H1 (cell line): ENCODE measurements around the gene GPR141. TPM values are rescaled to one million over a fixed set of nuclear protein-coding genes. Genes with fewer than 3 reads are reported as not detected.

ENCODE experiments used
- CTCF ChIA-PET: fragments of 300-600 bp; sonication (Branson Sonifier 250); formaldehyde crosslinking; loops from one replicate; lab custom pipeline; 2021; ENCODE audit not compliant: partially characterized antibody; lab: Charles Lee
- POLR2A ChIA-PET: fragments of 300-600 bp; sonication (Branson Sonifier 250); formaldehyde crosslinking; loops from one replicate; lab custom pipeline; 2021; ENCODE audit warnings: inconsistent platforms; ENCODE audit not compliant: partially characterized antibody; lab: Charles Lee
- DNase-seq, 2 experiments: peaks; one replicate each; pipeline versions ENCODE4 v3.0.0 to v3.0.0-alpha.2; 2010 to 2022; ENCODE audit warnings: low spot score in 2 of 2, low read depth in 1 of 2, mixed read lengths in 1 of 2
- FAIRE-seq: peaks from 2 replicates; lab custom pipeline; 2011; peaks lifted over from hg19 to GRCh38; lab: Jason Lieb, UNC
- H2AFZ ChIP-seq: 2 replicates; pipeline ENCODE4 v1.8.1; 2012; ENCODE audit warnings: low read length, inconsistent platforms
- H2AK5ac ChIP-seq: 2 replicates; pipeline ENCODE4 v1.6.1; 2013; ENCODE audit warnings: low read depth, low read length
- H2BK120ac ChIP-seq: replicated peaks from 2 replicates; pipeline ENCODE3; 2013; ENCODE audit warnings: low read depth, low read length, inconsistent platforms
- H2BK12ac ChIP-seq: 2 replicates; pipeline ENCODE4 v1.6.1; 2013; ENCODE audit warnings: low read depth, low read length
- H2BK15ac ChIP-seq: 2 replicates; pipeline ENCODE4 v1.6.1; 2013; ENCODE audit warnings: low read length
- H2BK20ac ChIP-seq: 2 replicates; pipeline ENCODE4 v1.6.1; 2013; ENCODE audit warnings: low read length
- H2BK5ac ChIP-seq: 2 replicates; pipeline ENCODE4 v1.6.1; 2013; ENCODE audit warnings: low read depth, low read length
- H3K14ac ChIP-seq: 2 replicates; pipeline ENCODE4 v1.6.1; 2013; ENCODE audit warnings: inconsistent platforms; ENCODE audit not compliant: insufficient read length
- H3K18ac ChIP-seq: 2 replicates; pipeline ENCODE4 v1.6.1; 2013; ENCODE audit warnings: low read length; ENCODE audit errors: extremely low read depth
- H3K23ac ChIP-seq: 2 replicates; pipeline ENCODE4 v1.6.1; 2013; ENCODE audit warnings: inconsistent platforms; ENCODE audit not compliant: insufficient read length
- H3K23me2 ChIP-seq: 2 replicates; pipeline ENCODE4 v1.6.1; 2013; ENCODE audit warnings: low read depth, low read length
- H3K27ac ChIP-seq: 2 replicates; pipeline ENCODE4 v1.6.1; 2011; ENCODE audit warnings: low read depth, low read length, inconsistent platforms
- H3K27me3 ChIP-seq, 4 experiments: replicated peaks in 1 of 4; 1 replicate in 1 of 4; 2 replicates in 3 of 4; pipeline versions ENCODE4 v1.6.1 to v1.8.1; 2011 to 2013; ENCODE audit warnings: low read length in 3 of 4, mild to moderate bottlenecking in 3 of 4, inconsistent platforms in 2 of 4, mixed read lengths in 2 of 4, moderate library complexity in 1 of 4; ENCODE audit not compliant: control insufficient read depth in 3 of 4, insufficient read depth in 3 of 4; ENCODE audit errors: extremely low read depth in 1 of 4
- H3K36me3 ChIP-seq, 4 experiments: 2 replicates each; pipeline versions ENCODE4 v1.6.1 to v1.8.1; 2011 to 2013; ENCODE audit warnings: mild to moderate bottlenecking in 4 of 4, low read length in 3 of 4, moderate library complexity in 2 of 4, control low read depth in 1 of 4, inconsistent platforms in 1 of 4; ENCODE audit not compliant: insufficient read depth in 4 of 4, control insufficient read depth in 2 of 4
- H3K4ac ChIP-seq: replicated peaks from 2 replicates; pipeline ENCODE3; 2013; ENCODE audit warnings: low read length, low read depth, mixed read lengths, inconsistent platforms; ENCODE audit not compliant: insufficient read length
- H3K4me1 ChIP-seq, 4 experiments: replicated peaks in 1 of 4; 1 replicate in 1 of 4; 2 replicates in 3 of 4; pipeline versions ENCODE4 v1.6.1 to v1.8.1; 2011 to 2013; ENCODE audit warnings: low read length in 3 of 4, inconsistent platforms in 2 of 4, mixed read lengths in 1 of 4; ENCODE audit not compliant: insufficient read depth in 4 of 4, control insufficient read depth in 3 of 4
- H3K4me2 ChIP-seq, 2 experiments: 2 replicates each; pipeline versions ENCODE4 v1.6.1 to v1.8.1; 2011 to 2013; ENCODE audit warnings: low read depth in 2 of 2, low read length in 2 of 2, control low read depth in 1 of 2, inconsistent platforms in 1 of 2, mild to moderate bottlenecking in 1 of 2; ENCODE audit not compliant: insufficient read depth in 1 of 2
- H3K4me3 ChIP-seq, 4 experiments: fragments of 200-600, 300-600 bp in 1 of 4; sonication (generic), shearing (Covaris generic), sonication (Bioruptor Twin) in 1 of 4; 2 replicates each; pipeline versions ENCODE4 v1.5.1 to v1.8.1; 2011 to 2016; ENCODE audit warnings: low read length in 4 of 4, low read depth in 3 of 4, control low read depth in 2 of 4, inconsistent platforms in 2 of 4, mild to moderate bottlenecking in 2 of 4, mixed read lengths in 1 of 4, moderate library complexity in 1 of 4; ENCODE audit not compliant: insufficient read depth in 2 of 4; ENCODE audit errors: extremely low read depth in 1 of 4
- H3K56ac ChIP-seq: replicated peaks from 2 replicates; pipeline ENCODE3; 2013; ENCODE audit warnings: low read depth, mild to moderate bottlenecking, mixed read lengths, low read length, inconsistent platforms; ENCODE audit not compliant: insufficient read length
- H3K79me1 ChIP-seq: 2 replicates; pipeline ENCODE4 v1.6.1; 2013; ENCODE audit warnings: low read depth, low read length, control low read depth
- H3K79me2 ChIP-seq, 2 experiments: 2 replicates each; pipeline versions ENCODE4 v1.6.1 to v1.8.1; 2012 to 2013; ENCODE audit warnings: low read length in 2 of 2, mild to moderate bottlenecking in 2 of 2, inconsistent platforms in 1 of 2; ENCODE audit not compliant: insufficient read depth in 2 of 2, control insufficient read depth in 1 of 2
- H3K9ac ChIP-seq, 4 experiments: replicated peaks in 1 of 4; 1 replicate in 1 of 4; 2 replicates in 3 of 4; pipeline versions ENCODE4 v1.6.1 to v1.8.1; 2011 to 2013; ENCODE audit warnings: low read depth in 3 of 4, low read length in 3 of 4, control low read depth in 2 of 4, mild to moderate bottlenecking in 2 of 4, moderate library complexity in 2 of 4, inconsistent platforms in 1 of 4; ENCODE audit errors: extremely low read depth in 1 of 4
- H3K9me3 ChIP-seq, 2 experiments: 2 replicates each; pipeline versions ENCODE4 v1.6.1 to v1.8.1; 2012 to 2013; ENCODE audit warnings: mild to moderate bottlenecking in 2 of 2, moderate library complexity in 2 of 2, control low read depth in 1 of 2, inconsistent platforms in 1 of 2, low read depth in 1 of 2, low read length in 1 of 2, mixed read lengths in 1 of 2; ENCODE audit not compliant: insufficient read depth in 2 of 2
- H4K20me1 ChIP-seq, 2 experiments: replicated peaks in 1 of 2; 2 replicates each; pipeline versions ENCODE3 to v1.8.1; 2011 to 2013; ENCODE audit warnings: inconsistent platforms in 2 of 2, low read length in 2 of 2, mild to moderate bottlenecking in 1 of 2; ENCODE audit not compliant: insufficient read depth in 2 of 2, control insufficient read depth in 1 of 2
- H4K5ac ChIP-seq: 2 replicates; pipeline ENCODE4 v1.6.1; 2013; ENCODE audit warnings: low read length, low read depth, mixed read lengths, inconsistent platforms; ENCODE audit not compliant: insufficient read length
- H4K8ac ChIP-seq: 2 replicates; pipeline ENCODE4 v1.8.0; 2013; ENCODE audit warnings: mild to moderate bottlenecking, moderate library complexity, low read length, inconsistent platforms; ENCODE audit not compliant: insufficient read depth; ENCODE audit errors: extremely low read depth
- H4K91ac ChIP-seq: replicated peaks from 2 replicates; pipeline ENCODE3; 2013; ENCODE audit warnings: low read length, mixed read lengths, inconsistent platforms; ENCODE audit not compliant: insufficient read length
- GTF2F1 ChIP-seq: IDR thresholded peaks from 2 replicates; pipeline ENCODE4 v1.6.1; 2012; ENCODE audit warnings: low read depth, low read length, improper control_type of control experiment, borderline replicate concordance
- JUN ChIP-seq: IDR thresholded peaks from 2 replicates; pipeline ENCODE4 v1.6.1; 2011; ENCODE audit warnings: low read depth, mild to moderate bottlenecking, improper control_type of control experiment, low read length
- KDM1A ChIP-seq: fragments of 200-600, 300-600 bp; sonication (generic); IDR thresholded peaks from 2 replicates; pipeline ENCODE4 v1.7.1; 2016; ENCODE audit warnings: mild to moderate bottlenecking, low read length, borderline replicate concordance
- PHF8 ChIP-seq: fragments of 200-600 bp; sonication (generic); conservative IDR thresholded peaks from 2 replicates; pipeline ENCODE4 v1.7.1; 2012; ENCODE audit warnings: low read depth, mild to moderate bottlenecking, inconsistent platforms, low read length, moderate library complexity
- RNF2 ChIP-seq: fragments of 200-900, 300-1000 bp; sonication (generic); IDR thresholded peaks from 2 replicates; pipeline ENCODE4 v1.7.1; 2016; ENCODE audit warnings: borderline replicate concordance, low read depth, mild to moderate bottlenecking, antibody characterized with exemption, low read length; ENCODE audit not compliant: poor library complexity, severe bottlenecking; ENCODE audit errors: missing control alignments
- RXRA ChIP-seq: IDR thresholded peaks from 2 replicates; pipeline ENCODE4 v1.6.1; 2011; ENCODE audit warnings: low read depth, mild to moderate bottlenecking, low read length, moderate library complexity; ENCODE audit not compliant: insufficient read depth
- SAP30 ChIP-seq: fragments of 300-600 bp; sonication (generic); IDR thresholded peaks from 2 replicates; pipeline ENCODE4 v1.7.1; 2012; ENCODE audit warnings: low read length, moderate library complexity, mild to moderate bottlenecking, inconsistent platforms; ENCODE audit not compliant: insufficient read depth, insufficient replicate concordance
- SIN3A ChIP-seq, 2 experiments: IDR thresholded peaks in 1 of 2; conservative IDR thresholded peaks in 1 of 2; 2 replicates each; pipeline ENCODE4 v1.6.1; 2011 to 2012; ENCODE audit warnings: low read length in 2 of 2, improper control_type of control experiment in 1 of 2, low read depth in 1 of 2, mild to moderate bottlenecking in 1 of 2
- SIRT6 ChIP-seq: IDR thresholded peaks from one replicate; pipeline ENCODE4 v1.7.1; 2012; ENCODE audit warnings: low read length, inconsistent platforms
- SP2 ChIP-seq: IDR thresholded peaks from 2 replicates; pipeline ENCODE4 v1.6.1; 2012; ENCODE audit warnings: mild to moderate bottlenecking, low read length, inconsistent platforms
- TCF12 ChIP-seq: IDR thresholded peaks from 2 replicates; pipeline ENCODE4 v1.6.1; 2011; ENCODE audit warnings: low read depth, mild to moderate bottlenecking, low read length
- polyA plus RNA-seq, 7 experiments: library from polyadenylated mRNA; depleted of rRNA in 3 of 7; stranded (reverse) in 5 of 7; unstranded in 2 of 7; fragments of >200 nt in 5 of 7; fragments of 200-250 nt in 2 of 7; gene quantifications; 1 replicate in 5 of 7; 2 replicates in 1 of 7; 4 replicates in 1 of 7; pipeline versions ENCODE4 v1.2.1 to v1.2.3, GENCODE V29; 2011 to 2013; ENCODE audit warnings: missing spikeins in 2 of 7, mixed read lengths in 2 of 7
- total RNA-seq: library from RNA; stranded (reverse); fragmentation: NEBNext Ultra II Directional; extraction: Animal tissue kit (Norgen Biotek cat#: 25700); gene quantifications from 2 replicates; pipeline ENCODE4 v1.2.1, GENCODE V29; 2021
- TF ChIP-seq, protein P1 (sequence below), 3 experiments: IDR thresholded peaks; 1 replicate in 2 of 3; 2 replicates in 1 of 3; pipeline versions ENCODE4 v1.5.1 to v1.6.1; 2011; ENCODE audit warnings: low read length in 3 of 3, mild to moderate bottlenecking in 3 of 3, inconsistent platforms in 2 of 3, low read depth in 1 of 3, moderate library complexity in 1 of 3; ENCODE audit not compliant: insufficient read depth in 1 of 3; ENCODE audit errors: control extremely low read depth in 1 of 3

The GPR141 gene
- total and polyA plus RNA-seq, 2 of the 8 experiments (the other 6 are each of a cell fraction or from before 2014, with no cell fraction given): 0.45 to 1.0 TPM

DNA sequence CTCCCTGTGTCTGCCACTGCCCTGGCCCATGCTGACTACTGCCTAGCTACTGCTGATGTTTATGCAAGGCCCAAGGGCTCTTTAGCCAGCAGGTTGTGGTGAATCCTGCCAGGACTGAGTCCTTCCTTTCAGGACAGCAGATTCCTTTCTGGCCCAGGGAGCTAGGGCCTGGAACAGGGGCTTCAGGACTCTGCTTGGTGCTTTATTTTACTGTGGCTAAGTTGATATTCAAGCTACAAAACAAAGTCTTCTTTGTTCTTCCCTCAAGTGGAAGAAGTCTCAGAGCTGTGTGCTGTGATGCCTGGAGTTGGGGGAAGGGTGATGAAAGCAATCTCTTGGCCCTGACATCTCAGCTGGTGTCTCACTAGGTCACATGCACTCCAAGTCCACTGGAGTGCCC, 98.6 kb downstream of the GPR141 start:
- DNase-seq: no peak
- Histone ChIP-seq H3K23me2 (no peaks in the 10 kb centered on the region), H2BK12ac (no peak overlapping the region), H3K4me2 (no peak overlapping the region), H2BK15ac (no peak overlapping the region), H3K9ac (no peak overlapping the region), H3K4ac (no peak overlapping the region), H3K4me3 (no peak overlapping the region), H2BK20ac (no peak overlapping the region), H3K27ac (no peak overlapping the region), H3K27me3 (no peaks in the 10 kb centered on the region), H3K36me3 (no peaks in the 10 kb centered on the region), H2AK5ac (no peak overlapping the region), H3K4me1 (peaks cover 0 to 5% (median 0%) of the 10 kb centered on the region in 4 experiments; a peak in 1 of 7 replicates), H2BK5ac (no peak overlapping the region), H2BK120ac (no peak overlapping the region), H3K79me2 (no peaks in the 10 kb centered on the region), H3K79me1 (no peaks in the 10 kb centered on the region), H4K8ac (peak overlapping the region; percentile 65; the same call in 1 of the 2 replicates), H3K23ac (no peak overlapping the region), H4K5ac (no peak overlapping the region), H3K18ac (no peak overlapping the region), H4K91ac (no peak overlapping the region), H2AFZ (no peak overlapping the region), H3K14ac (no peak overlapping the region), H3K56ac (no peak overlapping the region), H3K9me3 (no peaks in the 10 kb centered on the region), H4K20me1 (peaks cover 0 to 2% of the 10 kb centered on the region in 2 experiments)
- no peak for FAIRE-seq
- no peak for TF ChIP-seq JUN
- TF ChIP-seq SIRT6: no peak
- TF ChIP-seq SP2: no peak
- no peak for TF ChIP-seq SAP30
- TF ChIP-seq GTF2F1: no peak
- TF ChIP-seq, protein P1, sequence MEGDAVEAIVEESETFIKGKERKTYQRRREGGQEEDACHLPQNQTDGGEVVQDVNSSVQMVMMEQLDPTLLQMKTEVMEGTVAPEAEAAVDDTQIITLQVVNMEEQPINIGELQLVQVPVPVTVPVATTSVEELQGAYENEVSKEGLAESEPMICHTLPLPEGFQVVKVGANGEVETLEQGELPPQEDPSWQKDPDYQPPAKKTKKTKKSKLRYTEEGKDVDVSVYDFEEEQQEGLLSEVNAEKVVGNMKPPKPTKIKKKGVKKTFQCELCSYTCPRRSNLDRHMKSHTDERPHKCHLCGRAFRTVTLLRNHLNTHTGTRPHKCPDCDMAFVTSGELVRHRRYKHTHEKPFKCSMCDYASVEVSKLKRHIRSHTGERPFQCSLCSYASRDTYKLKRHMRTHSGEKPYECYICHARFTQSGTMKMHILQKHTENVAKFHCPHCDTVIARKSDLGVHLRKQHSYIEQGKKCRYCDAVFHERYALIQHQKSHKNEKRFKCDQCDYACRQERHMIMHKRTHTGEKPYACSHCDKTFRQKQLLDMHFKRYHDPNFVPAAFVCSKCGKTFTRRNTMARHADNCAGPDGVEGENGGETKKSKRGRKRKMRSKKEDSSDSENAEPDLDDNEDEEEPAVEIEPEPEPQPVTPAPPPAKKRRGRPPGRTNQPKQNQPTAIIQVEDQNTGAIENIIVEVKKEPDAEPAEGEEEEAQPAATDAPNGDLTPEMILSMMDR (IDR thresholded peaks at IDR 0.05; ENCODE audit: control extremely low read depth in 1 of 3, insufficient read depth in 1 of 3, low read depth in 1 of 3, low read length in 3 of 3): no peak
- TF ChIP-seq RXRA: no peak
- no peak for TF ChIP-seq PHF8
- no peak for TF ChIP-seq RNF2
- TF ChIP-seq TCF12: no peak
- TF ChIP-seq SIN3A (conservative IDR thresholded peaks at IDR 0.05 in 1 of 2, IDR thresholded peaks at IDR 0.05 in 1 of 2; ENCODE audit: low read depth in 1 of 2, low read length in 2 of 2): no peak
- no peak for TF ChIP-seq KDM1A
- ChIA-PET POLR2A (no interaction called here), CTCF (interaction anchor here (0.6 to 0.9 kb wide), 2 partner anchors 17 to 964 kb away, joined by 3 to 4 read pairs; no protein-coding TSS in a partner anchor)
